Type B pancreatic cell (in vitro differentiated cells): ENCODE results near the gene EFCC1. TPM values are rescaled to one million over a fixed set of nuclear protein-coding genes. Genes with fewer than 3 reads are reported as not detected.

Experiments used
- DNase-seq: peaks from one replicate; pipeline ENCODE4 v3.0.0; 2021; ENCODE audit warnings: mixed read lengths; ENCODE audit not compliant: unreplicated experiment; ENCODE audit errors: extremely low spot score
- H3K27ac Mint-ChIP-seq: 2 replicates; pipeline ENCODE4 v1.8.0; 2021; ENCODE audit warnings: mild to moderate bottlenecking, mixed read lengths
- H3K27me3 Mint-ChIP-seq: 2 replicates; pipeline ENCODE4 v1.8.0; 2021; ENCODE audit warnings: mixed read lengths
- H3K36me3 Mint-ChIP-seq: 2 replicates; pipeline ENCODE4 v1.8.0; 2021; ENCODE audit warnings: mixed read lengths
- H3K4me1 Mint-ChIP-seq: one replicate; pipeline ENCODE4 v1.8.0; 2021; ENCODE audit warnings: mixed read lengths; ENCODE audit not compliant: unreplicated experiment
- H3K4me3 Mint-ChIP-seq: 2 replicates; pipeline ENCODE4 v1.8.0; 2021; ENCODE audit warnings: mild to moderate bottlenecking, mixed read lengths
- H3K9me3 Mint-ChIP-seq: 2 replicates; pipeline ENCODE4 v1.8.0; 2021; ENCODE audit warnings: mixed read lengths
- CTCF ChIP-seq: fragments of 200-600 bp; sonication (generic); conservative IDR thresholded peaks from 2 replicates; pipeline ENCODE4 v1.5.0; 2021; ENCODE audit warnings: antibody characterized with exemption, mild to moderate bottlenecking
- total RNA-seq: library from RNA; stranded (reverse); gene quantifications from 2 replicates; pipeline ENCODE4 v1.2.1, GENCODE V29; 2021; ENCODE audit warnings: low replicate concordance

The EFCC1 gene
- total RNA-seq, 1 donor from 2014 or later, result 2.2 TPM

- TF ChIP-seq CTCF, result no peak
- H3K27me3 Mint-ChIP-seq, result peaks cover 26% of the 10 kb centered on the region
- no peak overlapping the region for H3K4me3 Mint-ChIP-seq
- H3K36me3 Mint-ChIP-seq, result no peaks in the 10 kb centered on the region
- H3K27ac Mint-ChIP-seq, result no peak overlapping the region
- DNase-seq, result no peak
- no peaks in the 10 kb centered on the region for H3K4me1 Mint-ChIP-seq
- no peaks in the 10 kb centered on the region for H3K9me3 Mint-ChIP-seq
Measured at GRCh38 chr3:129010310-129010956, 9.3 kb downstream of the EFCC1 start.

- Mint-ChIP-seq H3K9me3 (no peaks in the 10 kb centered on the region), H3K36me3 (no peaks in the 10 kb centered on the region), H3K4me3 (no peak overlapping the region), H3K4me1 (peaks cover 4% of the 10 kb centered on the region), H3K27me3 (no peaks in the 10 kb centered on the region), H3K27ac (no peak overlapping the region)
- no peak for DNase-seq
- TF ChIP-seq CTCF, result no peak
Measured at GRCh38 chr3:129013491-129013891, 12.4 kb downstream of the EFCC1 start.

DNA sequence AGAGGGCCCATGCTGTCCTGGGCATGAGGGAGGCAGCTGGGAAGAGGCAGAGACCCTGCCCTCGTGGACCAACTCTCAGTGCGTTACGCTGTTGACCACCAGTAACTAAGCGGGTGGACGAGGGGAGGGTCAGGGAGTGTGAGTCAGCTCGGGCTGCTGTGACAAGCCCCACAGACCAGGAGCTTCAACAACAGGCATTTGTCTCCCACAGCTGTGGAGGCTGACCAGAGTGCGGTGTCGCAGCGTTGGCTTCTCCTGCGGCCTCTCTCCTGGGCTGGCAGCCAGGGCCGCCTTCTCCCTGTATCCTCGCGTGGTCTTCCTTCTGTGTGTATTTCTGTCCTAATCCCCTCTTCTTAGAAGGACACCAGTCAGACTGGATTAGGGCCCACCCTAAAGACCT, 13.0 kb downstream of the EFCC1 start:
- no peak for TF ChIP-seq CTCF
- Mint-ChIP-seq H3K36me3 (no peaks in the 10 kb centered on the region), H3K9me3 (no peaks in the 10 kb centered on the region), H3K4me1 (peaks cover 4% of the 10 kb centered on the region), H3K27me3 (no peaks in the 10 kb centered on the region), H3K27ac (no peak overlapping the region), H3K4me3 (no peak overlapping the region)
- DNase-seq, result no peak

DNA sequence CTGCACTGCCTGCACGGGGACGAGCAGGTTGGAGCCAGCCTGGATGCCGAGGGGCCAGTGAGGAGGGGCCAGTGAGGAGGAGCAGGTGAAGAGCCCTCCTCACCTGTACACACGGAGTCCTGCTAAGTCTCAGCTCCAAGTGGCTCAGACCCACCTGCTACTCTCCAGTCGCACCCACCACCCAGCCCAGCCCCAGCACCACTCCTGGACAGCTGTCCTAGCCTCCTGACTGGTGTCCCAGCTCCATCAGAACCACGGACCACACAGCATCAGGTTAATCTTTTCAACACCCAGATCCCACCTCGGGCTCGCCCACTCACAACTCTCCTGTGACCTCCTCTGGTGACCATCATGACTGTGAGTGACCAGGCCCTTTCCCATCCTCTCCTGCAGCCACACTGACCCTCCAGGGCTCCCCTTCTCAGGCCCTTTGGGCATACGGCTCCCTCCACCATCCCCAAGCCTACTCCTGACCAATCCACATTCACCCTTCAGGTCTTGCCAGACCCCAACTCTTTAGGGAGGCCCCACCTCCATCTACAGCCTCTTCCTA, 13.8 kb downstream of the EFCC1 start:
- no peak for DNase-seq
- Mint-ChIP-seq H3K36me3 (no peaks in the 10 kb centered on the region), H3K4me3 (no peak overlapping the region), H3K27me3 (no peaks in the 10 kb centered on the region), H3K9me3 (no peaks in the 10 kb centered on the region), H3K4me1 (peaks cover 4% of the 10 kb centered on the region), H3K27ac (no peak overlapping the region)
- no peak for TF ChIP-seq CTCF

GRCh38 chr3:129015388-129016105, 14.4 kb downstream of the EFCC1 start:
- DNase-seq, result no peak
- no peak overlapping the region for H3K27ac Mint-ChIP-seq
- H3K36me3 Mint-ChIP-seq, result no peaks in the 10 kb centered on the region
- H3K4me3 Mint-ChIP-seq, result no peak overlapping the region
- no peak for TF ChIP-seq CTCF
- peaks cover 4% of the 10 kb centered on the region for H3K4me1 Mint-ChIP-seq
- H3K27me3 Mint-ChIP-seq, result no peaks in the 10 kb centered on the region
- no peaks in the 10 kb centered on the region for H3K9me3 Mint-ChIP-seq
